Astrocyte (in vitro differentiated cells and primary cell): ENCODE data around the gene ADAM30. TPM values are rescaled to one million over a fixed set of nuclear protein-coding genes. Genes with fewer than 3 reads are reported as not detected.

Source experiments
- DNase-seq: peaks from one replicate; pipeline ENCODE4 v3.0.0-alpha.2; 2010; ENCODE audit warnings: low read depth
- FAIRE-seq: peaks from 2 replicates; lab custom pipeline; 2011; peaks lifted over from hg19 to GRCh38; lab: Jason Lieb, UNC
- H2AFZ ChIP-seq: 2 replicates; pipeline ENCODE4 v1.6.0; 2012; ENCODE audit warnings: low read depth, low read length, inconsistent platforms
- H3K27ac ChIP-seq: 2 replicates; pipeline ENCODE4 v1.5.1; 2011; ENCODE audit warnings: low read depth, low read length, inconsistent platforms
- H3K27me3 ChIP-seq: 2 replicates; pipeline ENCODE4 v1.6.0; 2011; ENCODE audit warnings: low read length, inconsistent platforms; ENCODE audit not compliant: insufficient read depth
- H3K36me3 ChIP-seq: 2 replicates; pipeline ENCODE4 v1.5.1; 2011; ENCODE audit warnings: low read length, inconsistent platforms; ENCODE audit not compliant: insufficient read depth
- H3K4me1 ChIP-seq: 2 replicates; pipeline ENCODE4 v1.5.1; 2011; ENCODE audit warnings: low read length, inconsistent platforms; ENCODE audit not compliant: insufficient read depth
- H3K4me2 ChIP-seq: 2 replicates; pipeline ENCODE4 v1.6.0; 2012; ENCODE audit warnings: low read length, inconsistent platforms
- H3K4me3 ChIP-seq: 2 replicates; pipeline ENCODE4 v1.5.1; 2011; ENCODE audit warnings: low read depth, mild to moderate bottlenecking, low read length, inconsistent platforms; ENCODE audit not compliant: insufficient read depth
- H3K79me2 ChIP-seq: 2 replicates; pipeline ENCODE4 v1.6.0; 2012; ENCODE audit warnings: mild to moderate bottlenecking, low read length, inconsistent platforms; ENCODE audit not compliant: insufficient read depth
- H3K9ac ChIP-seq: 2 replicates; pipeline ENCODE4 v1.6.0; 2012; ENCODE audit warnings: mild to moderate bottlenecking, low read length, inconsistent platforms
- H3K9me3 ChIP-seq: 2 replicates; pipeline ENCODE4 v1.5.1; 2012; ENCODE audit warnings: low read depth, mild to moderate bottlenecking, low read length, inconsistent platforms; ENCODE audit not compliant: insufficient read depth
- H4K20me1 ChIP-seq: 2 replicates; pipeline ENCODE4 v1.6.0; 2012; ENCODE audit warnings: low read length, inconsistent platforms; ENCODE audit not compliant: insufficient read depth
- H3K27ac Mint-ChIP-seq: one replicate; pipeline ENCODE4 v1.8.0; 2021; ENCODE audit warnings: mild to moderate bottlenecking, mixed read lengths; ENCODE audit not compliant: unreplicated experiment
- H3K27me3 Mint-ChIP-seq: one replicate; pipeline ENCODE4 v1.8.0; 2021; ENCODE audit warnings: low read depth, mixed read lengths; ENCODE audit not compliant: unreplicated experiment
- H3K36me3 Mint-ChIP-seq: one replicate; pipeline ENCODE4 v1.8.0; 2021; ENCODE audit warnings: low read depth, mixed read lengths; ENCODE audit not compliant: unreplicated experiment
- H3K4me1 Mint-ChIP-seq: one replicate; pipeline ENCODE4 v1.8.0; 2021; ENCODE audit warnings: low read depth, mixed read lengths; ENCODE audit not compliant: unreplicated experiment
- H3K4me3 Mint-ChIP-seq: one replicate; pipeline ENCODE4 v1.8.0; 2021; ENCODE audit warnings: mild to moderate bottlenecking, moderate library complexity, mixed read lengths; ENCODE audit not compliant: unreplicated experiment
- H3K9me3 Mint-ChIP-seq: one replicate; pipeline ENCODE4 v1.8.0; 2021; ENCODE audit warnings: mild to moderate bottlenecking, mixed read lengths; ENCODE audit not compliant: unreplicated experiment
- EZH2 ChIP-seq: IDR thresholded peaks from 2 replicates; pipeline ENCODE4 v1.6.1; 2012; ENCODE audit warnings: mild to moderate bottlenecking, low read length, inconsistent platforms; ENCODE audit not compliant: insufficient read depth
- total RNA-seq: library from RNA; stranded (reverse); gene quantifications from 2 replicates; pipeline ENCODE4 v1.2.1, GENCODE V29; 2021
- TF ChIP-seq, protein P1 (sequence below): IDR thresholded peaks from 2 replicates; pipeline ENCODE4 v1.5.1; 2011; ENCODE audit warnings: low read depth, mild to moderate bottlenecking, inconsistent platforms, low read length, moderate library complexity; ENCODE audit not compliant: insufficient read depth

ADAM30 gene
- total RNA-seq, 1 donor from 2014 or later: not detected

- Mint-ChIP-seq H3K9me3 (peaks cover 4% of the 10 kb centered on the region), H3K27ac (no peak overlapping the region), H3K27me3 (peaks cover 11% of the 10 kb centered on the region), H3K4me1 (no peaks in the 10 kb centered on the region), H3K4me3 (no peak overlapping the region), H3K36me3 (no peaks in the 10 kb centered on the region)
- H3K9me3 ChIP-seq: no peaks in the 10 kb centered on the region
- DNase-seq: no peak
- TF ChIP-seq EZH2: no peak
- TF ChIP-seq, protein P1, sequence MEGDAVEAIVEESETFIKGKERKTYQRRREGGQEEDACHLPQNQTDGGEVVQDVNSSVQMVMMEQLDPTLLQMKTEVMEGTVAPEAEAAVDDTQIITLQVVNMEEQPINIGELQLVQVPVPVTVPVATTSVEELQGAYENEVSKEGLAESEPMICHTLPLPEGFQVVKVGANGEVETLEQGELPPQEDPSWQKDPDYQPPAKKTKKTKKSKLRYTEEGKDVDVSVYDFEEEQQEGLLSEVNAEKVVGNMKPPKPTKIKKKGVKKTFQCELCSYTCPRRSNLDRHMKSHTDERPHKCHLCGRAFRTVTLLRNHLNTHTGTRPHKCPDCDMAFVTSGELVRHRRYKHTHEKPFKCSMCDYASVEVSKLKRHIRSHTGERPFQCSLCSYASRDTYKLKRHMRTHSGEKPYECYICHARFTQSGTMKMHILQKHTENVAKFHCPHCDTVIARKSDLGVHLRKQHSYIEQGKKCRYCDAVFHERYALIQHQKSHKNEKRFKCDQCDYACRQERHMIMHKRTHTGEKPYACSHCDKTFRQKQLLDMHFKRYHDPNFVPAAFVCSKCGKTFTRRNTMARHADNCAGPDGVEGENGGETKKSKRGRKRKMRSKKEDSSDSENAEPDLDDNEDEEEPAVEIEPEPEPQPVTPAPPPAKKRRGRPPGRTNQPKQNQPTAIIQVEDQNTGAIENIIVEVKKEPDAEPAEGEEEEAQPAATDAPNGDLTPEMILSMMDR: no peak
- no peak overlapping the region for H2AFZ ChIP-seq
- no peaks in the 10 kb centered on the region for H3K4me1 ChIP-seq
- no peak overlapping the region for H3K27ac ChIP-seq
- FAIRE-seq: no peak
- H4K20me1 ChIP-seq: no peaks in the 10 kb centered on the region
- no peak overlapping the region for H3K4me3 ChIP-seq
- no peaks in the 10 kb centered on the region for H3K79me2 ChIP-seq
- peaks cover 10% of the 10 kb centered on the region for H3K27me3 ChIP-seq
- no peak overlapping the region for H3K9ac ChIP-seq
- no peaks in the 10 kb centered on the region for H3K36me3 ChIP-seq
- no peak overlapping the region for H3K4me2 ChIP-seq
These were observed 2.2 kb upstream of the ADAM30 start for GRCh38 chr1:119898530-119898929.

DNA sequence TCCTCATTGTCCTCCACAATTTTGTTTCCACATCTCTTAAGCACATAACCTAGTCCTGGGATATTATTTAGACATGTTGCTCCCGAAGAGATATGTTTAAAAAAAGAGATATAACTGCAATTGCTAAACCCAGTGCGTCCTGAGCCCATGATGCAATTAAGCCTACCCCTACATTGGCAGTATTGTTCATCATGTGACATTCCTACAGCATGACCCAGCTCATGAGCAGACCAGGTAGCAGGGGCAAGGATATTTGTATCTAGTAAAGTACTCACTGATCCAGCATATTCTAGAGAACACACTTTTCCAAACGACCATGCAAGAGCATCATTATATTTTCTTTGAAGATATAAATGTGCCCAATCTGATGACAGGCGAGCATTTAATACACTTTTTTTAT, 1.2 kb downstream of the ADAM30 start:
- H3K4me3 Mint-ChIP-seq: no peak overlapping the region
- Histone ChIP-seq H3K9ac (no peak overlapping the region), H3K9me3 (no peaks in the 10 kb centered on the region), H3K4me3 (no peak overlapping the region), H3K27ac (no peak overlapping the region), H3K27me3 (peaks cover 10% of the 10 kb centered on the region), H4K20me1 (no peaks in the 10 kb centered on the region), H3K4me2 (no peak overlapping the region), H3K4me1 (no peaks in the 10 kb centered on the region), H2AFZ (no peak overlapping the region), H3K79me2 (no peaks in the 10 kb centered on the region), H3K36me3 (no peaks in the 10 kb centered on the region)
- no peaks in the 10 kb centered on the region for H3K36me3 Mint-ChIP-seq
- DNase-seq (no peak), FAIRE-seq (no peak)
- H3K27me3 Mint-ChIP-seq: peaks cover 7% of the 10 kb centered on the region
- H3K9me3 Mint-ChIP-seq: peaks cover 1% of the 10 kb centered on the region
- H3K27ac Mint-ChIP-seq: no peak overlapping the region
- no peaks in the 10 kb centered on the region for H3K4me1 Mint-ChIP-seq
- TF ChIP-seq EZH2: no peak
- TF ChIP-seq, protein P1: no peak

DNA sequence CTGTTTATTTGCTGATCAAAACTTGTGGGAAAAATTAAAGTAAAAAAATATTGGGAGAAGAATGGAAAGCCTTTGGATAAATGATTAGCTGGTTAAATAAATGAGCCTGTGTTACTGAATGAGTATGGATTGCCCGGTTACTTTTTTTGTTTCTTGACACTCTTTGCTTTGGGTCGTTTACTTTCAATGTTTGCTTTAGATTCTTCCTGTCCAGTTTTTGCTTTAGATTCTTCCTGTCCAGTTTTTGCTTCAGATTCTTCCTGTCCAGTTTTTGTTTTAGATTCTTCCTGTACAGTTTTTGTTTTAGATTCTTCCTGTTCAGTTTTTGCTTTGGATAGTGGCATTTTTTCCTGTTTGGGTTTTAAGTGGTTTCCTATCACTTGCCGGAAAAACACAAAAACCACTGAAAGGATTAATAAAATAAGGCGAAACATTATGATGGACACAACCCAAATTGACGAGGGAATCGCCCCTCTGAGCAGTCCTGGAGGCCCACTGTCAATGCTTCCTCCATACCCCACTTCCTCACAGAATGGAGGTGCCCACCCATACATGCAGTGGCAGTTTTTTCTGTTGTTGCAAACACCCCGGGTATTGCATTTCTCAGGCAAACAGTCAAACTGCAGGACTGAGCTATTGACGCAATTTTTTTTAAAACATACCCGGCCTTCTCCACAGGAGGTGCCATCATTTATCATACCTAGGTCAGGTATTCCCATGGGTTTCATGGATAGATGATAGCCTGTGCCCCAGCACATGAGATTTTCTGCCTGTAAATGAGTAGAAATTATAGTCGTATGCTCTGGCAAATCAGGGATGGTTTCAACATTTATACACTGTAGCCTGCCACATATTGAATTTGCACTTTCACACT, 2.3 kb downstream of the ADAM30 start:
- H3K4me3 Mint-ChIP-seq: no peak overlapping the region
- no peaks in the 10 kb centered on the region for H3K79me2 ChIP-seq
- TF ChIP-seq, protein P1: no peak
- no peak for TF ChIP-seq EZH2
- peaks cover 7% of the 10 kb centered on the region for H3K27me3 Mint-ChIP-seq
- no peak for DNase-seq
- no peaks in the 10 kb centered on the region for H3K4me1 ChIP-seq
- H3K27ac ChIP-seq: no peak overlapping the region
- H3K9ac ChIP-seq: no peak overlapping the region
- H3K27me3 ChIP-seq: peaks cover 10% of the 10 kb centered on the region
- peaks cover 1% of the 10 kb centered on the region for H3K9me3 Mint-ChIP-seq
- no peak overlapping the region for H3K27ac Mint-ChIP-seq
- H3K9me3 ChIP-seq: no peaks in the 10 kb centered on the region
- H3K4me2 ChIP-seq: no peak overlapping the region
- H3K4me1 Mint-ChIP-seq: no peaks in the 10 kb centered on the region
- FAIRE-seq: no peak
- no peaks in the 10 kb centered on the region for H3K36me3 ChIP-seq
- H3K4me3 ChIP-seq: no peak overlapping the region
- no peak overlapping the region for H2AFZ ChIP-seq
- no peaks in the 10 kb centered on the region for H4K20me1 ChIP-seq
- H3K36me3 Mint-ChIP-seq: no peaks in the 10 kb centered on the region
